Measurements from ENCODE around the gene ECM1. TPM values are rescaled to one million over a fixed set of nuclear protein-coding genes. Genes with fewer than 3 reads are reported as not detected.

ECM1 gene
- total and polyA plus RNA-seq, 2 donors (not counting 1 experiment from before 2014, with no cell fraction given), result 1.9 to 2.3 TPM

DNA sequence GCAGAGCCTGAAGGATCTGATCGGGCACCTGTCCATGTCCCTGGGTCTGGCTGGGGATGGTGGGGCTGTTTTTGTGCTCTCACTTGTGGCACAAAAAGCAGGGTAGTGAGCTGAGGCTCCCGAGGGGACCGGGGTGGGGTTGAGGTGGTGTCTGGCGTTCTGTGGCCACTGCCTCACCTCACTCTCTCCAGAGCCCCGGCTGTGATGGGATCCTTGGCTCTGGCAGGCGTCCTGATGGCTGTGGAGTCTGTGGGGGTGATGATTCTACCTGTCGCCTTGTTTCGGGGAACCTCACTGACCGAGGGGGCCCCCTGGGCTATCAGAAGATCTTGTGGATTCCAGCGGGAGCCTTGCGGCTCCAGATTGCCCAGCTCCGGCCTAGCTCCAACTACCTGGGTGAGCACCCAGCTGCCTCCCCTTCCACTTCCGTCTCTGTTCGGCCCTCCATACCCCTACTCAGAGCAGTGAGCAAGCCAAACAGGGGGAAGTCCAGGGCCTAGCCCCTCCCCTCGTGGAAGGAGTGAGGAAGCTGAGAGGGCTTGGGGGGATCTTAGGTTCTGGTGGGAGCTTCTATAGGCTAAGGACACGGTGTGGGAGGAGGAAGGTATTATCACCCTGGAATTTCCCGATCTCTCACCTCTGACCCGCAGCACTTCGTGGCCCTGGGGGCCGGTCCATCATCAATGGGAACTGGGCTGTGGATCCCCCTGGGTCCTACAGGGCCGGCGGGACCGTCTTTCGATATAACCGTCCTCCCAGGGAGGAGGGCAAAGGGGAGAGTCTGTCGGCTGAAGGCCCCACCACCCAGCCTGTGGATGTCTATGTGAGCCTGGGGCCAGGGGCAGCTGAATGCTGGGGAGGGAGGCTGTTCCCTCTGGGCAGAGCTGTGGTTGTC, 48.3 kb downstream of the ECM1 start:
- intact Hi-C loops (cut with micrococcal nuclease), result no loop called here
- H3K27me3 ChIP-seq (replicated peaks in 1 of 4; ENCODE audit: control extremely low read depth in 1 of 4, control insufficient read depth in 3 of 4, insufficient read depth in 4 of 4, low read length in 3 of 4), result peaks cover 0 to 6% (median 0%) of the 10 kb centered on the region in 4 experiments
- H3K27ac ChIP-seq (ENCODE audit: low read length in 2 of 2), result no peak overlapping the region
- no peak overlapping the region for H3K4me3 ChIP-seq (ENCODE audit: control extremely low read depth in 1 of 5, extremely low read depth in 1 of 5, insufficient read depth in 1 of 5, low read depth in 2 of 5, low read length in 4 of 5)
- POLR2A ChIA-PET, result no interaction called here
- H3K9me3 ChIP-seq (ENCODE audit: control extremely low read depth in 1 of 3, control insufficient read depth in 2 of 3, insufficient read depth in 1 of 3, low read length in 2 of 3), result no peaks in the 10 kb centered on the region
- H3K4me2 ChIP-seq (replicated peaks; ENCODE audit: low read depth, low read length, poor library complexity, severe bottlenecking), result no peak overlapping the region
- Mint-ChIP-seq H3K27ac (no peak overlapping the region), H3K27me3 (no peaks in the 10 kb centered on the region), H3K9me3 (ENCODE audit: insufficient read depth) (no peaks in the 10 kb centered on the region), H3K4me1 (peaks cover 32% of the 10 kb centered on the region), H3K4me3 (no peak overlapping the region)
- H3K36me3 ChIP-seq (replicated peaks in 1 of 2; ENCODE audit: control extremely low read depth in 1 of 2, control insufficient read depth in 1 of 2, extremely low read depth in 1 of 2, insufficient read depth in 2 of 2, low read length in 1 of 2), result no peaks in the 10 kb centered on the region
- CTCF ChIA-PET, result interaction anchor here (0.5 to 14.8 kb wide), 3 partner anchors 21 to 133 kb away, joined by 3 to 661 read pairs (median 497); partner anchors contain the start of genes ENSA and MCL1
- WGBS (ENCODE audit: insufficient coverage), result 93% methylated on average over 22 of the region's 26 CpGs
- H2AFZ ChIP-seq (ENCODE audit: insufficient read depth, low read depth, low read length, poor library complexity, severe bottlenecking), result no peak overlapping the region
- DNase-seq, result no peak
- H4K20me1 ChIP-seq (ENCODE audit: control insufficient read depth, insufficient read depth, low read length, poor library complexity, severe bottlenecking), result peaks cover 3% of the 10 kb centered on the region
- TF ChIP-seq EZH2 (IDR thresholded peaks at IDR 0.05; ENCODE audit: borderline replicate concordance, insufficient read depth, low read depth, low read length, poor library complexity, severe bottlenecking), result no peak
- TF ChIP-seq, protein P1, sequence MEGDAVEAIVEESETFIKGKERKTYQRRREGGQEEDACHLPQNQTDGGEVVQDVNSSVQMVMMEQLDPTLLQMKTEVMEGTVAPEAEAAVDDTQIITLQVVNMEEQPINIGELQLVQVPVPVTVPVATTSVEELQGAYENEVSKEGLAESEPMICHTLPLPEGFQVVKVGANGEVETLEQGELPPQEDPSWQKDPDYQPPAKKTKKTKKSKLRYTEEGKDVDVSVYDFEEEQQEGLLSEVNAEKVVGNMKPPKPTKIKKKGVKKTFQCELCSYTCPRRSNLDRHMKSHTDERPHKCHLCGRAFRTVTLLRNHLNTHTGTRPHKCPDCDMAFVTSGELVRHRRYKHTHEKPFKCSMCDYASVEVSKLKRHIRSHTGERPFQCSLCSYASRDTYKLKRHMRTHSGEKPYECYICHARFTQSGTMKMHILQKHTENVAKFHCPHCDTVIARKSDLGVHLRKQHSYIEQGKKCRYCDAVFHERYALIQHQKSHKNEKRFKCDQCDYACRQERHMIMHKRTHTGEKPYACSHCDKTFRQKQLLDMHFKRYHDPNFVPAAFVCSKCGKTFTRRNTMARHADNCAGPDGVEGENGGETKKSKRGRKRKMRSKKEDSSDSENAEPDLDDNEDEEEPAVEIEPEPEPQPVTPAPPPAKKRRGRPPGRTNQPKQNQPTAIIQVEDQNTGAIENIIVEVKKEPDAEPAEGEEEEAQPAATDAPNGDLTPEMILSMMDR (IDR thresholded peaks at IDR 0.05), result no peak
- peaks cover 11% of the 10 kb centered on the region for H3K79me2 ChIP-seq (ENCODE audit: control insufficient read depth, insufficient read depth, low read length)
- H3K4me1 ChIP-seq (ENCODE audit: control insufficient read depth in 2 of 2, insufficient read depth in 2 of 2, low read length in 2 of 2), result peaks cover 19 to 30% of the 10 kb centered on the region in 2 donors
- no peak overlapping the region for H3K9ac ChIP-seq (ENCODE audit: low read length)
- no peak for ATAC-seq (ENCODE audit: low read depth)

DNA sequence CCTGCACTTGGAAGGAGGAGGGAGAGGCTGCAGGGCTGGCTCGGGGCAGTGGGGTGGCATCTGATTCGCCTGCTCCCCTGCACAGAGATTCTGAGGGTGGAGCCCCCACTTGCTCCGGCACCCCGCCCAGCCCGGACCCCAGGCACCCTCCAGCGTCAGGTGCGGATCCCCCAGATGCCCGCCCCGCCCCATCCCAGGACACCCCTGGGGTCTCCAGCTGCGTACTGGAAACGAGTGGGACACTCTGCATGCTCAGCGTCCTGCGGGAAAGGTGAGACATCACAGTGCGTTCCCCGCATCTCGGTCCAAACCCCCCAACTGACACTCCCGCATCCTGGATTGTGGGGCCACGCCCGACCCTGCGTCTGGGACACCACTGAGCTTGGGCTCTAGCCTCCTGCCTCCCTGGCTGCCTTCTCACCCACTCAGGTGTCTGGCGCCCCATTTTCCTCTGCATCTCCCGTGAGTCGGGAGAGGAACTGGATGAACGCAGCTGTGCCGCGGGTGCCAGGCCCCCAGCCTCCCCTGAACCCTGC, 49.2 kb downstream of the ECM1 start:
- peaks cover 29% of the 10 kb centered on the region for H3K4me1 Mint-ChIP-seq
- ATAC-seq (ENCODE audit: low read depth), result no peak
- Histone ChIP-seq H3K4me2 (replicated peaks; ENCODE audit: low read depth, low read length, poor library complexity, severe bottlenecking) (no peak overlapping the region), H2AFZ (ENCODE audit: insufficient read depth, low read depth, low read length, poor library complexity, severe bottlenecking) (no peak overlapping the region), H4K20me1 (ENCODE audit: control insufficient read depth, insufficient read depth, low read length, poor library complexity, severe bottlenecking) (peaks cover 3% of the 10 kb centered on the region), H3K79me2 (ENCODE audit: control insufficient read depth, insufficient read depth, low read length) (peaks cover 11% of the 10 kb centered on the region), H3K4me1 (ENCODE audit: control insufficient read depth in 2 of 2, insufficient read depth in 2 of 2, low read length in 2 of 2) (peaks cover 17 to 32% of the 10 kb centered on the region in 2 donors), H3K36me3 (replicated peaks in 1 of 2; ENCODE audit: control extremely low read depth in 1 of 2, control insufficient read depth in 1 of 2, extremely low read depth in 1 of 2, insufficient read depth in 2 of 2, low read length in 1 of 2) (no peaks in the 10 kb centered on the region), H3K27me3 (replicated peaks in 1 of 4; ENCODE audit: control extremely low read depth in 1 of 4, control insufficient read depth in 3 of 4, insufficient read depth in 4 of 4, low read length in 3 of 4) (peaks cover 0 to under 1% (median 0%) of the 10 kb centered on the region in 4 experiments), H3K9ac (ENCODE audit: low read length) (no peak overlapping the region), H3K27ac (ENCODE audit: low read length in 2 of 2) (no peak overlapping the region), H3K9me3 (ENCODE audit: control extremely low read depth in 1 of 3, control insufficient read depth in 2 of 3, insufficient read depth in 1 of 3, low read length in 2 of 3) (no peaks in the 10 kb centered on the region), H3K4me3 (ENCODE audit: control extremely low read depth in 1 of 5, extremely low read depth in 1 of 5, insufficient read depth in 1 of 5, low read depth in 2 of 5, low read length in 4 of 5) (no peak overlapping the region)
- no peak overlapping the region for H3K27ac Mint-ChIP-seq
- no peaks in the 10 kb centered on the region for H3K27me3 Mint-ChIP-seq
- ChIA-PET CTCF (interaction anchor here (11.3 to 14.8 kb wide), 2 partner anchors 20 to 62 kb away, joined by 497 to 661 read pairs; partner anchors contain the start of genes ENSA and MCL1), POLR2A (no interaction called here)
- no peak for DNase-seq
- no peak overlapping the region for H3K4me3 Mint-ChIP-seq
- intact Hi-C loops (cut with micrococcal nuclease), result no loop called here
- H3K9me3 Mint-ChIP-seq (ENCODE audit: insufficient read depth), result no peaks in the 10 kb centered on the region
- WGBS (ENCODE audit: insufficient coverage), result 98% methylated on average over 22 of the region's 26 CpGs
- TF ChIP-seq, protein P1 (IDR thresholded peaks at IDR 0.05), result no peak
- TF ChIP-seq EZH2 (IDR thresholded peaks at IDR 0.05; ENCODE audit: borderline replicate concordance, insufficient read depth, low read depth, low read length, poor library complexity, severe bottlenecking), result no peak
